Measurements from ENCODE around the gene FGF7. TPM values are rescaled to one million over a fixed set of nuclear protein-coding genes. Genes with fewer than 3 reads are reported as not detected.

FGF7 gene
- total and polyA plus RNA-seq, 2 experiments from 2014 or later: 0.03 to 0.08 TPM

DNA sequence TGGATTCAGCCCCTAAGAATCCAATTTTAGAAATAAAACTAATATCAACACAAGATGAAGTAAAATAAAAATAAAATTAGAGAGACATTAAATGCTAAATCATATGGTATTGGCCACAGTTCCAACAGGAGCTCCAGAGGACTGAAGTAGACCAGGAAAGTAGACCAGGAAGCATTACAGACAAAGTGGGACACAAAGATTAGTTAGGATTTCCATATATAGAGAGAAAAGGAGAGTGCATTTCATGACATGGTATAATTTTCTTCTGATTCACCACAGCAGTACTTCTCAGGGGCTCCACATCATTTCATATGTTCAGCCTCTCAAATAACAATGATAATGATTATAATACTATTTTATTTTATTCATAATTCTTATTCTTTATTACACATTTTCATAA lies 18.3 kb downstream of the FGF7 start (continued):
- TF ChIP-seq, protein P1, sequence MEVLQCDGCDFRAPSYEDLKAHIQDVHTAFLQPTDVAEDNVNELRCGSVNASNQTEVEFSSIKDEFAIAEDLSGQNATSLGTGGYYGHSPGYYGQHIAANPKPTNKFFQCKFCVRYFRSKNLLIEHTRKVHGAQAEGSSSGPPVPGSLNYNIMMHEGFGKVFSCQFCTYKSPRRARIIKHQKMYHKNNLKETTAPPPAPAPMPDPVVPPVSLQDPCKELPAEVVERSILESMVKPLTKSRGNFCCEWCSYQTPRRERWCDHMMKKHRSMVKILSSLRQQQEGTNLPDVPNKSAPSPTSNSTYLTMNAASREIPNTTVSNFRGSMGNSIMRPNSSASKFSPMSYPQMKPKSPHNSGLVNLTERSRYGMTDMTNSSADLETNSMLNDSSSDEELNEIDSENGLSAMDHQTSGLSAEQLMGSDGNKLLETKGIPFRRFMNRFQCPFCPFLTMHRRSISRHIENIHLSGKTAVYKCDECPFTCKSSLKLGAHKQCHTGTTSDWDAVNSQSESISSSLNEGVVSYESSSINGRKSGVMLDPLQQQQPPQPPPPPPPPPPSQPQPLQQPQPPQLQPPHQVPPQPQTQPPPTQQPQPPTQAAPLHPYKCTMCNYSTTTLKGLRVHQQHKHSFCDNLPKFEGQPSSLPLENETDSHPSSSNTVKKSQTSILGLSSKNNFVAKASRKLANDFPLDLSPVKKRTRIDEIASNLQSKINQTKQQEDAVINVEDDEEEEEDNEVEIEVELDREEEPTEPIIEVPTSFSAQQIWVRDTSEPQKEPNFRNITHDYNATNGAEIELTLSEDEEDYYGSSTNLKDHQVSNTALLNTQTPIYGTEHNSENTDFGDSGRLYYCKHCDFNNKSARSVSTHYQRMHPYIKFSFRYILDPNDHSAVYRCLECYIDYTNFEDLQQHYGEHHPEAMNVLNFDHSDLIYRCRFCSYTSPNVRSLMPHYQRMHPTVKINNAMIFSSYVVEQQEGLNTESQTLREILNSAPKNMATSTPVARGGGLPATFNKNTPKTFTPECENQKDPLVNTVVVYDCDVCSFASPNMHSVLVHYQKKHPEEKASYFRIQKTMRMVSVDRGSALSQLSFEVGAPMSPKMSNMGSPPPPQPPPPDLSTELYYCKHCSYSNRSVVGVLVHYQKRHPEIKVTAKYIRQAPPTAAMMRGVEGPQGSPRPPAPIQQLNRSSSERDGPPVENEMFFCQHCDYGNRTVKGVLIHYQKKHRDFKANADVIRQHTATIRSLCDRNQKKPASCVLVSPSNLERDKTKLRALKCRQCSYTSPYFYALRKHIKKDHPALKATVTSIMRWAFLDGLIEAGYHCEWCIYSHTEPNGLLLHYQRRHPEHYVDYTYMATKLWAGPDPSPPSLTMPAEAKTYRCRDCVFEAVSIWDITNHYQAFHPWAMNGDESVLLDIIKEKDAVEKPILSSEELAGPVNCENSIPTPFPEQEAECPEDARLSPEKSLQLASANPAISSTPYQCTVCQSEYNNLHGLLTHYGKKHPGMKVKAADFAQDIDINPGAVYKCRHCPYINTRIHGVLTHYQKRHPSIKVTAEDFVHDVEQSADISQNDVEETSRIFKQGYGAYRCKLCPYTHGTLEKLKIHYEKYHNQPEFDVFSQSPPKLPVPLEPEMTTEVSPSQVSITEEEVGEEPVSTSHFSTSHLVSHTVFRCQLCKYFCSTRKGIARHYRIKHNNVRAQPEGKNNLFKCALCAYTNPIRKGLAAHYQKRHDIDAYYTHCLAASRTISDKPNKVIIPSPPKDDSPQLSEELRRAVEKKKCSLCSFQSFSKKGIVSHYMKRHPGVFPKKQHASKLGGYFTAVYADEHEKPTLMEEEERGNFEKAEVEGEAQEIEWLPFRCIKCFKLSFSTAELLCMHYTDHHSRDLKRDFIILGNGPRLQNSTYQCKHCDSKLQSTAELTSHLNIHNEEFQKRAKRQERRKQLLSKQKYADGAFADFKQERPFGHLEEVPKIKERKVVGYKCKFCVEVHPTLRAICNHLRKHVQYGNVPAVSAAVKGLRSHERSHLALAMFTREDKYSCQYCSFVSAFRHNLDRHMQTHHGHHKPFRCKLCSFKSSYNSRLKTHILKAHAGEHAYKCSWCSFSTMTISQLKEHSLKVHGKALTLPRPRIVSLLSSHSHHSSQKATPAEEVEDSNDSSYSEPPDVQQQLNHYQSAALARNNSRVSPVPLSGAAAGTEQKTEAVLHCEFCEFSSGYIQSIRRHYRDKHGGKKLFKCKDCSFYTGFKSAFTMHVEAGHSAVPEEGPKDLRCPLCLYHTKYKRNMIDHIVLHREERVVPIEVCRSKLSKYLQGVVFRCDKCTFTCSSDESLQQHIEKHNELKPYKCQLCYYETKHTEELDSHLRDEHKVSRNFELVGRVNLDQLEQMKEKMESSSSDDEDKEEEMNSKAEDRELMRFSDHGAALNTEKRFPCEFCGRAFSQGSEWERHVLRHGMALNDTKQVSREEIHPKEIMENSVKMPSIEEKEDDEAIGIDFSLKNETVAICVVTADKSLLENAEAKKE (CRISPR knock-in tag; IDR thresholded peaks at IDR 0.05): no peak
- TF ChIP-seq, protein P2, sequence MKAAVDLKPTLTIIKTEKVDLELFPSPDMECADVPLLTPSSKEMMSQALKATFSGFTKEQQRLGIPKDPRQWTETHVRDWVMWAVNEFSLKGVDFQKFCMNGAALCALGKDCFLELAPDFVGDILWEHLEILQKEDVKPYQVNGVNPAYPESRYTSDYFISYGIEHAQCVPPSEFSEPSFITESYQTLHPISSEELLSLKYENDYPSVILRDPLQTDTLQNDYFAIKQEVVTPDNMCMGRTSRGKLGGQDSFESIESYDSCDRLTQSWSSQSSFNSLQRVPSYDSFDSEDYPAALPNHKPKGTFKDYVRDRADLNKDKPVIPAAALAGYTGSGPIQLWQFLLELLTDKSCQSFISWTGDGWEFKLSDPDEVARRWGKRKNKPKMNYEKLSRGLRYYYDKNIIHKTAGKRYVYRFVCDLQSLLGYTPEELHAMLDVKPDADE (IDR thresholded peaks at IDR 0.05): no peak

DNA sequence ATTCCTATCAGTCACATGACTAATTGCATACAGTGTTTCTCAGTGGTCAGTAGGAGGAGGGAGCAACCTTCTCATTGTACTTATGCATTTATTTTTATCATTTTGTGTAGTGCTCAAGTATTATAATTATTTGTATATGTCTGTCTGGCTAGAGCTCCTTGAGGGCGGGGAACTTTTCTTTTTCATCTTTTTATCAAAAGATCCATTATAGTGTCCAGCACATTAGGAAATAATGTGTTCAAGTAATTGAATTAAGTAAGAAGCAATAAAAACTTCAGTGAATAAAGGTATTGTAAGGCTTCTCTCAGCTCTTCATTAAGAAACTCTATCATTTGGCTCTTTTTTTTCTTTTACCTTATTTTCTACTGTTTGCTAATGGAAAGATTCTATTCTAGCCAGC lies 18.8 kb downstream of the FGF7 start:
- DNase-seq (ENCODE audit: low spot score) (no peak), ATAC-seq (no peak)
- no peaks in the 10 kb centered on the region for H3K27me3 Mint-ChIP-seq (ENCODE audit: insufficient read depth, low read depth, poor library complexity)
- Histone ChIP-seq H3K27ac (ENCODE audit: low read depth) (no peak overlapping the region), H3F3A (replicated peaks; ENCODE audit: low read depth) (no peaks in the 10 kb centered on the region), H2AFZ (no peak overlapping the region), H3K27me3 (ENCODE audit: insufficient read depth) (no peaks in the 10 kb centered on the region), H3K9me2 (ENCODE audit: insufficient read depth) (no peaks in the 10 kb centered on the region), H3K36me3 (ENCODE audit: insufficient read depth) (no peaks in the 10 kb centered on the region), H3K4me1 (ENCODE audit: insufficient read depth) (peaks cover 5% of the 10 kb centered on the region; the same call in 1 of the 2 replicates), H3K79me2 (replicated peaks; ENCODE audit: insufficient read depth) (no peaks in the 10 kb centered on the region), H3K4me2 (no peak overlapping the region), H4K20me1 (replicated peaks; ENCODE audit: insufficient read depth) (no peaks in the 10 kb centered on the region), H3K4me3 (no peak overlapping the region)
- no peak overlapping the region for H3K27ac Mint-ChIP-seq
- H3K4me1 Mint-ChIP-seq: peaks cover 17% of the 10 kb centered on the region; the same call in 2 of the 3 replicates
- H3K9me3 Mint-ChIP-seq: no peaks in the 10 kb centered on the region
- no peak overlapping the region for H3K4me3 Mint-ChIP-seq
- H3K36me3 Mint-ChIP-seq (ENCODE audit: low read depth): no peaks in the 10 kb centered on the region
- no peak for TF ChIP-seq POLR2AphosphoS5 (IDR thresholded peaks at IDR 0.05; ENCODE audit: low read depth)
- TF ChIP-seq EZH2 (IDR thresholded peaks at IDR 0.05; ENCODE audit: low read depth, unreplicated experiment): no peak
- TF ChIP-seq STAT1 (IDR thresholded peaks at IDR 0.05; ENCODE audit: unreplicated experiment): no peak
- TF ChIP-seq, protein P1 (CRISPR knock-in tag; IDR thresholded peaks at IDR 0.05): no peak
- TF ChIP-seq EZH2phosphoT487 (IDR thresholded peaks at IDR 0.05; ENCODE audit: unreplicated experiment): no peak
